IMR-90 (cell line): ENCODE results near the gene HNF1B. TPM values are rescaled to one million over a fixed set of nuclear protein-coding genes. Genes with fewer than 3 reads are reported as not detected.

Experiments used
- ATAC-seq: fragments of 200-7000 bp; cut with Tn5 transposase; 2 replicates; pipeline ENCODE4 v1.9.1; 2020; ENCODE audit warnings: low read depth, mild to moderate bottlenecking, moderate library complexity
- BruUV-seq: library from RNA; stranded (reverse); fragments of 400-500 nt; replicated peaks from 2 replicates; lab custom pipeline; 2021; lab: Mats Ljungman, UMichigan
- CTCF ChIA-PET: fragments of 300-600 bp; formaldehyde crosslinking; extraction: SDS; loops from one replicate; lab custom pipeline; 2021; ENCODE audit warnings: antibody characterized with exemption; lab: Yijun Ruan, JAX
- POLR2A ChIA-PET: fragments of 300-600 bp; sonication (Branson Sonifier 250); formaldehyde crosslinking; loops from one replicate; lab custom pipeline; 2022; ENCODE audit warnings: antibody characterized with exemption; ENCODE audit not compliant: unreplicated experiment; lab: Charles Lee
- DNase-seq: peaks from one replicate; pipeline ENCODE4 v3.0.0; 2013
- H2AFZ ChIP-seq: replicated peaks from 2 replicates; pipeline ENCODE3; 2013; ENCODE audit warnings: low read length, mild to moderate bottlenecking; ENCODE audit not compliant: poor library complexity
- H2AK5ac ChIP-seq: 2 replicates; pipeline ENCODE4 v1.6.1; 2013; ENCODE audit warnings: low read depth, low read length, inconsistent platforms
- H2AK9ac ChIP-seq: replicated peaks from 2 replicates; pipeline ENCODE3; 2013; ENCODE audit warnings: mild to moderate bottlenecking, low read depth, low read length, moderate library complexity; ENCODE audit not compliant: poor library complexity
- H2BK120ac ChIP-seq: 2 replicates; pipeline ENCODE4 v1.6.1; 2013; ENCODE audit warnings: low read depth, low read length, inconsistent platforms
- H2BK15ac ChIP-seq: 3 replicates; pipeline ENCODE4 v1.6.1; 2013; ENCODE audit warnings: low read depth, low read length, inconsistent platforms
- H2BK20ac ChIP-seq: 2 replicates; pipeline ENCODE4 v1.6.1; 2013; ENCODE audit warnings: low read depth, mild to moderate bottlenecking, inconsistent platforms, low read length, moderate library complexity
- H2BK5ac ChIP-seq: 2 replicates; pipeline ENCODE4 v1.6.1; 2013; ENCODE audit warnings: mild to moderate bottlenecking, low read depth, low read length, inconsistent platforms; ENCODE audit not compliant: poor library complexity, severe bottlenecking
- H3K14ac ChIP-seq: replicated peaks from 2 replicates; pipeline ENCODE4 v1.6.1; 2013; ENCODE audit warnings: low read depth, low read length, inconsistent platforms
- H3K18ac ChIP-seq: 2 replicates; pipeline ENCODE4 v1.6.1; 2013; ENCODE audit warnings: low read depth, low read length, control low read depth
- H3K23ac ChIP-seq: 2 replicates; pipeline ENCODE4 v1.6.1; 2013; ENCODE audit warnings: low read depth, low read length, inconsistent platforms
- H3K27ac ChIP-seq: 2 replicates; pipeline ENCODE4 v1.5.1; 2013; ENCODE audit warnings: mild to moderate bottlenecking, control low read depth, low read length; ENCODE audit not compliant: insufficient read depth
- H3K27me3 ChIP-seq: 2 replicates; pipeline ENCODE4 v1.6.1; 2013; ENCODE audit warnings: low read length; ENCODE audit not compliant: control insufficient read depth, insufficient read depth
- H3K36me3 ChIP-seq: 2 replicates; pipeline ENCODE4 v1.6.1; 2013; ENCODE audit warnings: low read length, mixed read lengths; ENCODE audit not compliant: control insufficient read depth, insufficient read depth
- H3K4ac ChIP-seq: 2 replicates; pipeline ENCODE4 v1.6.1; 2013; ENCODE audit warnings: low read depth, low read length, inconsistent platforms
- H3K4me1 ChIP-seq: 2 replicates; pipeline ENCODE4 v1.6.1; 2013; ENCODE audit warnings: low read length, mixed read lengths; ENCODE audit not compliant: control insufficient read depth, insufficient read depth
- H3K4me2 ChIP-seq: 2 replicates; pipeline ENCODE4 v1.6.1; 2013; ENCODE audit warnings: low read depth, mild to moderate bottlenecking, control low read depth, low read length, moderate library complexity
- H3K4me3 ChIP-seq: 2 replicates; pipeline ENCODE4 v1.5.1; 2013; ENCODE audit warnings: low read depth, mild to moderate bottlenecking, control low read depth, low read length, moderate library complexity; ENCODE audit not compliant: insufficient read depth
- H3K56ac ChIP-seq: 2 replicates; pipeline ENCODE4 v1.6.1; 2013; ENCODE audit warnings: low read length, inconsistent platforms; ENCODE audit not compliant: insufficient read depth; ENCODE audit errors: extremely low read depth
- H3K79me1 ChIP-seq, 2 experiments: 2 replicates each; pipeline ENCODE4 v1.6.1; 2013; ENCODE audit warnings: low read length in 2 of 2, inconsistent platforms in 1 of 2, low read depth in 1 of 2
- H3K9ac ChIP-seq: 2 replicates; pipeline ENCODE4 v1.6.1; 2013; ENCODE audit warnings: low read depth, low read length, control low read depth
- H3K9me1 ChIP-seq: 2 replicates; pipeline ENCODE4 v1.6.1; 2013; ENCODE audit warnings: low read length, inconsistent platforms; ENCODE audit not compliant: insufficient read depth
- H3K9me3 ChIP-seq: 2 replicates; pipeline ENCODE4 v1.6.1; 2013; ENCODE audit warnings: low read length; ENCODE audit not compliant: control insufficient read depth, insufficient read depth
- H4K20me1 ChIP-seq: 2 replicates; pipeline ENCODE4 v1.6.1; 2013; ENCODE audit warnings: low read length, inconsistent platforms; ENCODE audit not compliant: insufficient read depth
- H4K5ac ChIP-seq: 2 replicates; pipeline ENCODE4 v1.6.1; 2013; ENCODE audit warnings: mild to moderate bottlenecking, low read depth, low read length, control low read depth
- H4K8ac ChIP-seq, 2 experiments: 2 replicates each; pipeline ENCODE4 v1.6.1; 2013; ENCODE audit warnings: low read depth in 2 of 2, low read length in 2 of 2, control low read depth in 1 of 2, inconsistent platforms in 1 of 2
- H4K91ac ChIP-seq: 2 replicates; pipeline ENCODE4 v1.6.1; 2013; ENCODE audit warnings: low read depth, low read length, inconsistent platforms; ENCODE audit not compliant: insufficient read depth
- BHLHE40 ChIP-seq: fragments of 150-350 bp; IDR thresholded peaks from 2 replicates; pipeline ENCODE4 v1.6.1; 2016; ENCODE audit warnings: mild to moderate bottlenecking, low read depth, low read length
- CHD1 ChIP-seq: IDR thresholded peaks from 2 replicates; pipeline ENCODE4 v1.6.1; 2012; ENCODE audit warnings: low read depth, low read length, improper control_type of control experiment
- POLR2A ChIP-seq: IDR thresholded peaks from 2 replicates; pipeline ENCODE4 v1.6.1; 2012; ENCODE audit warnings: mild to moderate bottlenecking, low read depth, low read length
- RCOR1 ChIP-seq: IDR thresholded peaks from 2 replicates; pipeline ENCODE4 v1.6.1; 2012; ENCODE audit warnings: mild to moderate bottlenecking, low read length, improper control_type of control experiment; ENCODE audit not compliant: insufficient replicate concordance
- SMC3 ChIP-seq: fragments of 150-350 bp; IDR thresholded peaks from 2 replicates; pipeline ENCODE4 v1.6.1; 2016; ENCODE audit warnings: low read depth, mild to moderate bottlenecking, antibody characterized with exemption, low read length, moderate library complexity
- WGBS, 2 experiments: methylation state at CpG; one replicate each; pipeline versions ENCODE4 v1.1.5 to v1.1.7; 2013; ENCODE audit warnings: missing lambda C conversion rate in 2 of 2; ENCODE audit not compliant: insufficient read length in 1 of 2; ENCODE audit errors: extremely low coverage in 2 of 2; 5-methylcytosine and 5-hydroxymethylcytosine counted together
- dilution Hi-C: fragments of 300-500 bp; cut with HindIII; formaldehyde crosslinking; loops from one replicate; pipeline ENCODE4 v1.14.3; 2018; ENCODE audit warnings: low sequenced_read_pairs; ENCODE audit not compliant: unreplicated experiment
- in situ Hi-C: fragments of 300-500 bp; cut with MboI; formaldehyde crosslinking; loops from 3 replicates; pipeline ENCODE4 v1.14.3; 2019; ENCODE audit warnings: low sequenced_read_pairs, inconsistent platforms, mixed read lengths
- intact Hi-C: fragments of 100-400 bp; cut with micrococcal nuclease; formaldehyde crosslinking; loops from 2 replicates; pipeline ENCODE4 v1.10.0; 2022
- polyA plus RNA-seq, 3 experiments: library from polyadenylated mRNA; depleted of rRNA; stranded (reverse); fragments of >200 nt; gene quantifications; 2 replicates each; pipeline ENCODE4 v1.2.3, GENCODE V29; 2012; ENCODE audit warnings: low replicate concordance in 1 of 3
- total RNA-seq: library from RNA; depleted of rRNA; stranded (reverse); fragments of >200 nt; gene quantifications from 2 replicates; pipeline ENCODE4 v1.2.3, GENCODE V29; 2012
- TF ChIP-seq, protein P1 (sequence below): fragments of 150-350 bp; IDR thresholded peaks from 2 replicates; pipeline ENCODE4 v1.6.1; 2017; ENCODE audit warnings: mild to moderate bottlenecking, antibody characterized with exemption, low read length, low read depth
- TF ChIP-seq, protein P2 (sequence below): conservative IDR thresholded peaks from 2 replicates; pipeline ENCODE4 v1.5.1; 2012; ENCODE audit warnings: mild to moderate bottlenecking, low read depth, low read length, improper control_type of control experiment

Gene HNF1B
- total and polyA plus RNA-seq, 2 of the 4 experiments (the other 2 are of a cell fraction) = not detected

DNA sequence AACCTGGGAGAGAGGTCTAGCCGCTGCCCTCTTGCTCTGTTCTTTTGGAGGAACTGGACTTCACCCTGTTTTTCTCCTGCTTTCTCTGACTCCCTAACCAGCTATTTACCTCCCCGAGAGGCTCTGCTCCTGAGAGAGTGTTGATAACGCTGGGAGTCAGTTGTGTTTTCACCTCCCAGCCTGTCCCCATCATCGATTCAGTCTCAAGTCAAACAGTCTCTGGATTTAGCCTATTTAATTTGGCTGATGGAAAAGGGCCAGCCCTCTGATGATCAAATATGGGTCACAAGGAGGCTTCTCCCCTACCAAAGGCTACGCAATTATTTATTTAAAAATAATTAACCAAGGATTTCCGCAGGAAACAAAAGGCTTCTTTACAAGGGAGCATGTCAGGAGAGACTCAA is 31.8 kb downstream of the HNF1B start:
- POLR2A ChIA-PET = no interaction called here
- no peak overlapping the region for H2AK5ac ChIP-seq
- H3K56ac ChIP-seq = no peak overlapping the region
- H3K36me3 ChIP-seq = no peaks in the 10 kb centered on the region
- no peaks in the 10 kb centered on the region for H4K20me1 ChIP-seq
- no peak overlapping the region for H2AK9ac ChIP-seq
- H3K9me1 ChIP-seq = peaks cover 7% of the 10 kb centered on the region; the same call in 1 of the 2 replicates
- 80% methylated on average over 1 of the region's 6 CpGs; no CpG with 5 or more reads in 1 of the 2 experiments for WGBS, 2 experiments
- H2BK15ac ChIP-seq = no peak overlapping the region
- H4K91ac ChIP-seq = no peak overlapping the region
- H2BK5ac ChIP-seq = no peak overlapping the region
- no peak overlapping the region for H3K9ac ChIP-seq
- peaks cover 9% of the 10 kb centered on the region for H3K27me3 ChIP-seq
- no peak overlapping the region for H3K4ac ChIP-seq
- H3K23ac ChIP-seq = no peak overlapping the region
- dilution Hi-C loops (no loop called here), intact Hi-C loops (loop anchor here (10.0 kb wide), 1 partner anchor 82 kb away; no protein-coding TSS in a partner anchor), in situ Hi-C loops (no loop called here)
- H2BK120ac ChIP-seq = no peak overlapping the region
- BruUV-seq = no TSS peak
- no peak overlapping the region for H3K4me2 ChIP-seq
- TF ChIP-seq POLR2A (no peak), BHLHE40 (no peak), RCOR1 (no peak), CHD1 (no peak), SMC3 (no peak)
- TF ChIP-seq, protein P1, sequence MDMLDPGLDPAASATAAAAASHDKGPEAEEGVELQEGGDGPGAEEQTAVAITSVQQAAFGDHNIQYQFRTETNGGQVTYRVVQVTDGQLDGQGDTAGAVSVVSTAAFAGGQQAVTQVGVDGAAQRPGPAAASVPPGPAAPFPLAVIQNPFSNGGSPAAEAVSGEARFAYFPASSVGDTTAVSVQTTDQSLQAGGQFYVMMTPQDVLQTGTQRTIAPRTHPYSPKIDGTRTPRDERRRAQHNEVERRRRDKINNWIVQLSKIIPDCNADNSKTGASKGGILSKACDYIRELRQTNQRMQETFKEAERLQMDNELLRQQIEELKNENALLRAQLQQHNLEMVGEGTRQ = no peak
- TF ChIP-seq, protein P2, sequence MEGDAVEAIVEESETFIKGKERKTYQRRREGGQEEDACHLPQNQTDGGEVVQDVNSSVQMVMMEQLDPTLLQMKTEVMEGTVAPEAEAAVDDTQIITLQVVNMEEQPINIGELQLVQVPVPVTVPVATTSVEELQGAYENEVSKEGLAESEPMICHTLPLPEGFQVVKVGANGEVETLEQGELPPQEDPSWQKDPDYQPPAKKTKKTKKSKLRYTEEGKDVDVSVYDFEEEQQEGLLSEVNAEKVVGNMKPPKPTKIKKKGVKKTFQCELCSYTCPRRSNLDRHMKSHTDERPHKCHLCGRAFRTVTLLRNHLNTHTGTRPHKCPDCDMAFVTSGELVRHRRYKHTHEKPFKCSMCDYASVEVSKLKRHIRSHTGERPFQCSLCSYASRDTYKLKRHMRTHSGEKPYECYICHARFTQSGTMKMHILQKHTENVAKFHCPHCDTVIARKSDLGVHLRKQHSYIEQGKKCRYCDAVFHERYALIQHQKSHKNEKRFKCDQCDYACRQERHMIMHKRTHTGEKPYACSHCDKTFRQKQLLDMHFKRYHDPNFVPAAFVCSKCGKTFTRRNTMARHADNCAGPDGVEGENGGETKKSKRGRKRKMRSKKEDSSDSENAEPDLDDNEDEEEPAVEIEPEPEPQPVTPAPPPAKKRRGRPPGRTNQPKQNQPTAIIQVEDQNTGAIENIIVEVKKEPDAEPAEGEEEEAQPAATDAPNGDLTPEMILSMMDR = no peak
- H4K8ac ChIP-seq = no peak overlapping the region
- H3K18ac ChIP-seq = no peak overlapping the region
- no peaks in the 10 kb centered on the region for H3K9me3 ChIP-seq
- CTCF ChIA-PET = no interaction called here
- H3K4me1 ChIP-seq = peaks cover 8% of the 10 kb centered on the region
- H3K4me3 ChIP-seq = no peak overlapping the region
- H2BK20ac ChIP-seq = no peak overlapping the region
- no peak overlapping the region for H3K27ac ChIP-seq
- no peak overlapping the region for H2AFZ ChIP-seq
- no peak overlapping the region for H4K5ac ChIP-seq
- DNase-seq (no peak), ATAC-seq (no peak; the same call in 1 of the 2 replicates)
- no peaks in the 10 kb centered on the region for H3K79me1 ChIP-seq
- H3K14ac ChIP-seq = no peak overlapping the region
